SU-DHL-6 (cell line): ENCODE measurements around the gene DACH1.

Experiments used
- H2AFZ ChIP-seq: fragments of 200-600 bp; sonication (generic); 2 replicates; pipeline ENCODE4 v1.6.1; 2014; ENCODE audit warnings: low read depth, mild to moderate bottlenecking, moderate library complexity, mixed read lengths, antibody characterized with exemption, low read length; ENCODE audit not compliant: severe bottlenecking
- H3F3A ChIP-seq: fragments of 200-600 bp; shearing (Covaris generic); 2 replicates; pipeline ENCODE4 v1.6.0; 2016; ENCODE audit warnings: antibody characterized with exemption, mild to moderate bottlenecking; ENCODE audit not compliant: insufficient read depth
- H3K27ac ChIP-seq: fragments of 200-600 bp; sonication (generic); 2 replicates; pipeline ENCODE4 v1.5.1; 2016; ENCODE audit warnings: low read depth, mild to moderate bottlenecking, low read length, moderate library complexity, mixed read lengths
- H3K27me3 ChIP-seq: fragments of 200-600 bp; sonication (generic), shearing (Covaris generic); 2 replicates; pipeline ENCODE4 v1.6.0; 2014; ENCODE audit warnings: mild to moderate bottlenecking, low read length
- H3K36me3 ChIP-seq: fragments of 200-600 bp; sonication (generic); 2 replicates; pipeline ENCODE4 v1.6.1; 2014; ENCODE audit warnings: mild to moderate bottlenecking, low read length, mixed read lengths
- H3K4me2 ChIP-seq: fragments of 300-600, 200-600 bp; shearing (Covaris generic), sonication (generic); 2 replicates; pipeline ENCODE4 v1.6.0; 2014; ENCODE audit warnings: low read length, low read depth, mild to moderate bottlenecking; ENCODE audit not compliant: poor library complexity, severe bottlenecking
- H3K4me3 ChIP-seq: fragments of 200-600 bp; sonication (generic); 2 replicates; pipeline ENCODE4 v1.5.1; 2014; ENCODE audit warnings: antibody characterized with exemption, low read length, mild to moderate bottlenecking, mixed read lengths; ENCODE audit not compliant: insufficient read depth, poor library complexity, severe bottlenecking
- H3K79me2 ChIP-seq: fragments of 200-600 bp; sonication (generic); 2 replicates; pipeline ENCODE4 v1.6.1; 2014; ENCODE audit warnings: mild to moderate bottlenecking, low read length, moderate library complexity; ENCODE audit not compliant: insufficient read depth
- H3K9ac ChIP-seq: fragments of 200-600 bp; sonication (generic); 2 replicates; pipeline ENCODE4 v1.7.0; 2014; ENCODE audit warnings: mild to moderate bottlenecking, low read length
- H3K9me2 ChIP-seq: fragments of 200-600 bp; sonication (generic); replicated peaks from 2 replicates; pipeline ENCODE4 v1.6.1; 2014; ENCODE audit warnings: low read length; ENCODE audit not compliant: insufficient read depth
- H3K9me3 ChIP-seq: fragments of 200-600 bp; sonication (generic); 2 replicates; pipeline ENCODE4 v1.6.1; 2014; ENCODE audit warnings: low read length, mixed read lengths; ENCODE audit not compliant: insufficient read depth
- H4K20me1 ChIP-seq: fragments of 200-600 bp; sonication (generic); 2 replicates; pipeline ENCODE4 v1.6.1; 2014; ENCODE audit warnings: low read depth, mild to moderate bottlenecking, antibody characterized with exemption, low read length, moderate library complexity, mixed read lengths
- EZH2phosphoT487 ChIP-seq: fragments of 200-600 bp; sonication (generic), shearing (Covaris generic); conservative IDR thresholded peaks from 2 replicates; pipeline ENCODE4 v1.6.1; 2018; ENCODE audit warnings: mild to moderate bottlenecking, antibody characterized with exemption, low read length, moderate library complexity, mixed read lengths
- TF ChIP-seq, protein P1 (sequence below): fragments of 200-600 bp; sonication (generic); IDR thresholded peaks from one replicate; pipeline ENCODE4 v1.5.1; 2017; ENCODE audit warnings: antibody characterized with exemption, mild to moderate bottlenecking, low read length, moderate library complexity; ENCODE audit not compliant: insufficient read depth, poor library complexity, severe bottlenecking

The DACH1 gene

DNA sequence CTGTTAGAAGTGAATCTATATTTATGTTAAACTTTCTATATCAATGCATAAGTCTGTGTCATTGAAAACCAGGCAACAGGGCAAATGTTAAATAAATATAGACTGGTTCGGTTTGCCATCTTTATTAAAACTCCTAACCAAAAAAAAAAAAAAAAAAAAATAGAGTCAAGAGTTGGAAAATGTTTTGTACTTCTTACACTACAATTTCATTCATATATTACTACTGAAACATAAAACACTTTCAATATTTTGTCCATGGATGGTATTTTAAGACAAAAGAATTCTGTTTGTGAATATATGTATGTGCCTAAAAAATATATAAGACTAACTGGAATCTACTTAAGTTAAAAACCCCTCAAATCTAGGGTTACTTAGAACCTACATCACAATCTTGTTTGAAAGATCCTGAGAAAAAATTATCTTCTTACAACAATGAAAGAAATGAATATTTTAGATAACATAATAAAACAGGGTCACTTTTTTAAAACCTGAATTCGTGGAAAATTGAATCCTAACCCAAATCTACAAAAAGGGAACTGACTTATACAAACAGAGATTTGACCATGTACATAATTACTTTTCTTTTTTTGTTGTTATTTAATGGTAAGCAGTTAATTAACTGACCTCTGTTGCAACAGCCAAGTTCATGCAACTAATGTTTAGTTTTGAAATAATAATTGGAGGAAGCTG, 5.1 kb downstream of the DACH1 start:
- no peaks in the 10 kb centered on the region for H3K9me3 ChIP-seq
- H2AFZ ChIP-seq = no peak overlapping the region
- no peaks in the 10 kb centered on the region for H3K27me3 ChIP-seq
- no peaks in the 10 kb centered on the region for H3K9me2 ChIP-seq
- no peaks in the 10 kb centered on the region for H3F3A ChIP-seq
- no peaks in the 10 kb centered on the region for H3K79me2 ChIP-seq
- H3K9ac ChIP-seq = no peak overlapping the region
- TF ChIP-seq EZH2phosphoT487 = no peak
- TF ChIP-seq, protein P1, sequence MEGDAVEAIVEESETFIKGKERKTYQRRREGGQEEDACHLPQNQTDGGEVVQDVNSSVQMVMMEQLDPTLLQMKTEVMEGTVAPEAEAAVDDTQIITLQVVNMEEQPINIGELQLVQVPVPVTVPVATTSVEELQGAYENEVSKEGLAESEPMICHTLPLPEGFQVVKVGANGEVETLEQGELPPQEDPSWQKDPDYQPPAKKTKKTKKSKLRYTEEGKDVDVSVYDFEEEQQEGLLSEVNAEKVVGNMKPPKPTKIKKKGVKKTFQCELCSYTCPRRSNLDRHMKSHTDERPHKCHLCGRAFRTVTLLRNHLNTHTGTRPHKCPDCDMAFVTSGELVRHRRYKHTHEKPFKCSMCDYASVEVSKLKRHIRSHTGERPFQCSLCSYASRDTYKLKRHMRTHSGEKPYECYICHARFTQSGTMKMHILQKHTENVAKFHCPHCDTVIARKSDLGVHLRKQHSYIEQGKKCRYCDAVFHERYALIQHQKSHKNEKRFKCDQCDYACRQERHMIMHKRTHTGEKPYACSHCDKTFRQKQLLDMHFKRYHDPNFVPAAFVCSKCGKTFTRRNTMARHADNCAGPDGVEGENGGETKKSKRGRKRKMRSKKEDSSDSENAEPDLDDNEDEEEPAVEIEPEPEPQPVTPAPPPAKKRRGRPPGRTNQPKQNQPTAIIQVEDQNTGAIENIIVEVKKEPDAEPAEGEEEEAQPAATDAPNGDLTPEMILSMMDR = no peak
- no peaks in the 10 kb centered on the region for H4K20me1 ChIP-seq
- H3K4me3 ChIP-seq = no peak overlapping the region
- no peak overlapping the region for H3K4me2 ChIP-seq
- H3K27ac ChIP-seq = no peak overlapping the region
- H3K36me3 ChIP-seq = no peaks in the 10 kb centered on the region

- no peak overlapping the region for H3K27ac ChIP-seq
- H3K9me3 ChIP-seq = no peaks in the 10 kb centered on the region
- no peaks in the 10 kb centered on the region for H3F3A ChIP-seq
- no peak overlapping the region for H3K9ac ChIP-seq
- no peak overlapping the region for H3K4me3 ChIP-seq
- no peak overlapping the region for H3K4me2 ChIP-seq
- H3K27me3 ChIP-seq = no peaks in the 10 kb centered on the region
- H2AFZ ChIP-seq = no peak overlapping the region
- TF ChIP-seq EZH2phosphoT487 = no peak
- TF ChIP-seq, protein P1 = no peak
- no peaks in the 10 kb centered on the region for H3K9me2 ChIP-seq
- no peaks in the 10 kb centered on the region for H4K20me1 ChIP-seq
- no peaks in the 10 kb centered on the region for H3K79me2 ChIP-seq
- H3K36me3 ChIP-seq = no peaks in the 10 kb centered on the region
Observed at GRCh38 chr13:71860547-71861138, 6.4 kb downstream of the DACH1 start.

- Histone ChIP-seq H3K27me3 (no peaks in the 10 kb centered on the region), H3K4me2 (no peak overlapping the region)
- no peak for TF ChIP-seq EZH2phosphoT487
- TF ChIP-seq, protein P1 = no peak
Observed at GRCh38 chr13:71858647-71859046, 8.4 kb downstream of the DACH1 start.

More at GRCh38 chr13:71858647-71859046, 8.4 kb downstream of the DACH1 start:
- Histone ChIP-seq H3K9me2 (no peaks in the 10 kb centered on the region), H2AFZ (no peak overlapping the region), H3K4me3 (no peak overlapping the region), H3K36me3 (no peaks in the 10 kb centered on the region), H3F3A (no peaks in the 10 kb centered on the region), H3K27ac (no peak overlapping the region), H3K9ac (no peak overlapping the region), H4K20me1 (no peaks in the 10 kb centered on the region), H3K79me2 (no peaks in the 10 kb centered on the region), H3K9me3 (no peaks in the 10 kb centered on the region)
